ENCODE data around the gene SIK3.

DNA sequence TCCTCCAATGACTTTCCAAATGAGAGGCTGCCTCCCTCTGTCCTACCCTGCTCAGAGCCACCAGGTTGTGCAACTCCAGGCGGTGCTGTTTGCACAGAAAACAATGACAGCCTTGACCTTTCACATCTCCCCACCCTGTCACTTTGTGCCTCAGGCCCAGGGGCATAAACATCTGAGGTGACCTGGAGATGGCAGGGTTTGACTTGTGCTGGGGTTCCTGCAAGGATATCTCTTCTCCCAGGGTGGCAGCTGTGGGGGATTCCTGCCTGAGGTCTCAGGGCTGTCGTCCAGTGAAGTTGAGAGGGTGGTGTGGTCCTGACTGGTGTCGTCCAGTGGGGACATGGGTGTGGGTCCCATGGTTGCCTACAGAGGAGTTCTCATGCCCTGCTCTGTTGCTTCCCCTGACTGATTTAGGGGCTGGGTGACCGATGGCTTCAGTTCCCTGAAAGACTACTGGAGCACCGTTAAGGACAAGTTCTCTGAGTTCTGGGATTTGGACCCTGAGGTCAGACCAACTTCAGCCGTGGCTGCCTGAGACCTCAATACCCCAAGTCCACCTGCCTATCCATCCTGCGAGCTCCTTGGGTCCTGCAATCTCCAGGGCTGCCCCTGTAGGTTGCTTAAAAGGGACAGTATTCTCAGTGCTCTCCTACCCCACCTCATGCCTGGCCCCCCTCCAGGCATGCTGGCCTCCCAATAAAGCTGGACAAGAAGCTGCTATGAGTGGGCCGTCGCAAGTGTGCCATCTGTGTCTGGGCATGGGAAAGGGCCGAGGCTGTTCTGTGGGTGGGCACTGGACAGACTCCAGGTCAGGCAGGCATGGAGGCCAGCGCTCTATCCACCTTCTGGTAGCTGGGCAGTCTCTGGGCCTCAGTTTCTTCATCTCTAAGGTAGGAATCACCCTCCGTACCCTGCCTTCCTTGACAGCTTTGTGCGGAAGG is 265.6 kb downstream of the SIK3 start:
- TF ChIP-seq RAD21 (IDR thresholded peaks at IDR 0.05; ENCODE audit: low read depth) (no peak), TEAD4 (IDR thresholded peaks at IDR 0.05) (no peak), EP300 (IDR thresholded peaks at IDR 0.05; ENCODE audit: borderline replicate concordance) (no peak), TAF1 (IDR thresholded peaks at IDR 0.05; ENCODE audit: low read depth) (no peak), FOXM1 (IDR thresholded peaks at IDR 0.05; ENCODE audit: borderline replicate concordance, low read depth) (no peak)
- TF ChIP-seq, protein P1, sequence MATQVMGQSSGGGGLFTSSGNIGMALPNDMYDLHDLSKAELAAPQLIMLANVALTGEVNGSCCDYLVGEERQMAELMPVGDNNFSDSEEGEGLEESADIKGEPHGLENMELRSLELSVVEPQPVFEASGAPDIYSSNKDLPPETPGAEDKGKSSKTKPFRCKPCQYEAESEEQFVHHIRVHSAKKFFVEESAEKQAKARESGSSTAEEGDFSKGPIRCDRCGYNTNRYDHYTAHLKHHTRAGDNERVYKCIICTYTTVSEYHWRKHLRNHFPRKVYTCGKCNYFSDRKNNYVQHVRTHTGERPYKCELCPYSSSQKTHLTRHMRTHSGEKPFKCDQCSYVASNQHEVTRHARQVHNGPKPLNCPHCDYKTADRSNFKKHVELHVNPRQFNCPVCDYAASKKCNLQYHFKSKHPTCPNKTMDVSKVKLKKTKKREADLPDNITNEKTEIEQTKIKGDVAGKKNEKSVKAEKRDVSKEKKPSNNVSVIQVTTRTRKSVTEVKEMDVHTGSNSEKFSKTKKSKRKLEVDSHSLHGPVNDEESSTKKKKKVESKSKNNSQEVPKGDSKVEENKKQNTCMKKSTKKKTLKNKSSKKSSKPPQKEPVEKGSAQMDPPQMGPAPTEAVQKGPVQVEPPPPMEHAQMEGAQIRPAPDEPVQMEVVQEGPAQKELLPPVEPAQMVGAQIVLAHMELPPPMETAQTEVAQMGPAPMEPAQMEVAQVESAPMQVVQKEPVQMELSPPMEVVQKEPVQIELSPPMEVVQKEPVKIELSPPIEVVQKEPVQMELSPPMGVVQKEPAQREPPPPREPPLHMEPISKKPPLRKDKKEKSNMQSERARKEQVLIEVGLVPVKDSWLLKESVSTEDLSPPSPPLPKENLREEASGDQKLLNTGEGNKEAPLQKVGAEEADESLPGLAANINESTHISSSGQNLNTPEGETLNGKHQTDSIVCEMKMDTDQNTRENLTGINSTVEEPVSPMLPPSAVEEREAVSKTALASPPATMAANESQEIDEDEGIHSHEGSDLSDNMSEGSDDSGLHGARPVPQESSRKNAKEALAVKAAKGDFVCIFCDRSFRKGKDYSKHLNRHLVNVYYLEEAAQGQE (IDR thresholded peaks at IDR 0.05; ENCODE audit: low read depth): no peak
